ENCODE results near the gene C13orf46.
"Not testable (repeated sequence)": the region's sequence is repeated elsewhere in the genome, so short reads cannot be mapped to it uniquely, and the experiment has no call there.

The C13orf46 gene

GRCh38 chr13:113923376-113924063 is 50.4 kb downstream of the C13orf46 start:
- no peak for DNase-seq (ENCODE audit: low spot score)

GRCh38 chr13:113922412-113923118 is 51.3 kb downstream of the C13orf46 start:
- no peak for DNase-seq (ENCODE audit: low spot score)

DNA sequence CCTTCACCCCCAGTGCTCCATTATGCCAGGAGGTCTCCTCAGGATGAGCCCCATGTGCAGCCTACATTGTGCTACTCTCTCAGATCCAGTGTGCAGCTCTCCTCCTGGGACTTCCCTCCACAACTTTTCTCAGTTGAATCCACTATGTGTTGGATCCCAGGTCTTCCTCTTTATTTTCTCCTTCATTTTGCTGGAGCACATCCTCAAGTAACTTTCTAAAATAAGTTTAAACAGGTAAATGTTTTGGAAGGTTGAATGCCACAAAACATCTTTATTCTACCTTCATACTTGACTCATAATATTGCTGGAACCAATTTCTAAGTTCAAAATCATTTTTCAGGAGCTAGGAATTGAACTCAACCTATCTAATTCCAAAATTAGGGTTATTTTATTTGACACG is 52.1 kb downstream of the C13orf46 start:
- DNase-seq (ENCODE audit: low spot score) = no peak

GRCh38 chr13:113920606-113921286 is 53.1 kb downstream of the C13orf46 start:
- DNase-seq (ENCODE audit: low spot score) = no peak

GRCh38 chr13:113919761-113920559 is 53.9 kb downstream of the C13orf46 start:
- no peak for DNase-seq (ENCODE audit: low spot score)

GRCh38 chr13:113918981-113919701 is 54.7 kb downstream of the C13orf46 start:
- DNase-seq (ENCODE audit: low spot score) = no peak

DNA sequence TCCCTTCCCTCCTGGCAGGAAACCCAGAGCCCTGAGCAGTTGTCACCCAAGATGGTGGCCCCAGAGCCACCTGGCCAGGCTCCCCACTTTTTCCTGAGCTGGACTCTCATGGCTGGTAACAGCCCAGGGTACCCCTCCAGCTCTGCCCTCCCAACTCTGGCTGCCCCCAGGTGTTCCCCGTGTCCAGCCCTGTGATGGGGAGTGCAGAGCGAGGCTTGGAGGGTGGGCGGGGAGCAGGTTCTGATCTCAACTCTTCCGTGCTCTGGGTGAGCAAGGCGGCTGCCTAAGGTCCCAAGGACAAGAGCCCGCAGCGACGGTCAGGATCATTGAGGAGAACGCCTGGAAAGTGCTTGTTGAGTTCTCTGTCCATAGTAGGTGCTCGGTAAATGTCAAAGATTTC is 55.3 kb downstream of the C13orf46 start:
- no peak for DNase-seq (ENCODE audit: low spot score)

DNA sequence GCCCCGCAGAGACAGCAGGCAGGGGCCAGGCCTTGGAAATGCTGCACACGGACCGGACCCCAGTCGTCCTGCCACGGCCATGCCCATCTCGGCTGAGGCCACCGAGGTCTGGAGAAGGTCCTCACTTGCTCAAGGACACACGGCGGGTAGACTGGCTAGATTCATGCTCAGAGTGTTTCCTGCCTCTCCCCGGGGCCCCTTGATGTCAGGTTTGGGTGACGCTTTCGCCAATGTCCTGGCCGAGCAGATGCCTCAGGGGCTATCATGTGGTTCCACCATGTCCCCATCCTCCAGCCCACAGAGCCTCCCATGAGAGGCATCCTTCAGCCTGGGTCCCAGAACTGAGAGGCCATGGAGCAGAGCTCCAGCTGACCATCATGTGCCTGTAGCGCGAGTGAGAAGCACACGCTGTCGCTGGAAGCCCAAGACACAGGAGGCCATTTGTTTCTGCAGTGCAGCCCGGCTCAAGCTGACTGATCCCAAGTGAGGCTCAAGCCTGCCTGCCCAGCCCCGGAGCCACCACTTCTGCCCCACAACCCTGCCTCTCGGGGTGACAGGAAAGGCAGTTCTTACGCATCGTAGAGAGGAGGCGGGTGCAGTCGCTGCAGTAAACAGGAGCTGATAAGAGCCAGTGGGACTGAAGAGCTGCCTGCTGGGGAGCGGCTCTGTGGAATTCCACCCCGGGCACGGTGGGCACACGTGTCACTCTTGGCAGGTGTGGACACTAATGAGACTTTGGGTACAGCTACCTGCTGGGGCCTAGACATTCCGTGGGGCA is 56.1 kb downstream of the C13orf46 start:
- DNase-seq (ENCODE audit: low spot score) = no peak

GRCh38 chr13:113917096-113917495 is 56.8 kb downstream of the C13orf46 start:
- DNase-seq (ENCODE audit: low spot score) = no peak

DNA sequence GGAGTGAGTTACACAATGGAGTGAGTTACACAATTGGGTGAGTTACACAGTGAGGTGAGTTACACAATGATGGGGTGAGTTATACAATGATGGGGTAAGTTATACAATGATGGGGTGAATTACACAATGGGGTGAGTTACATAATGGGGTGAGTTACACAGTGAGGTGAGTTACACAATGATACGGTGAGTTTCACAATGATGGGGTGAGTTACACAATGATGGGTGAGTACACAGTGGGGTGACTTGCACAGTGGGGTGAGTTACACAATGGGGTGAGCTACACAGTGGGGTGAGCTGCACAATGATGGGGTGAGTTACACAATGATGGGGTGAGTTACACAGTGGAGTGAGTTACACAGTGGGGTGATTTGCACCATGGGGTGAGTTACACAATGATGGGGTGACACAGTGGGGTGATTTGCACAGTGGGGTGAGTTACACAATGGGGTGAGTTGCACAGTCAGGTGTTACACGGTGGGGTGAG is 57.5 kb downstream of the C13orf46 start:
- no peak for DNase-seq (ENCODE audit: low spot score)

- DNase-seq (ENCODE audit: low spot score) = no peak
These were observed 58.0 kb downstream of the C13orf46 start for GRCh38 chr13:113915786-113916329.

- no peak for DNase-seq (ENCODE audit: low spot score)
These were observed 58.7 kb downstream of the C13orf46 start for GRCh38 chr13:113915012-113915763.

DNA sequence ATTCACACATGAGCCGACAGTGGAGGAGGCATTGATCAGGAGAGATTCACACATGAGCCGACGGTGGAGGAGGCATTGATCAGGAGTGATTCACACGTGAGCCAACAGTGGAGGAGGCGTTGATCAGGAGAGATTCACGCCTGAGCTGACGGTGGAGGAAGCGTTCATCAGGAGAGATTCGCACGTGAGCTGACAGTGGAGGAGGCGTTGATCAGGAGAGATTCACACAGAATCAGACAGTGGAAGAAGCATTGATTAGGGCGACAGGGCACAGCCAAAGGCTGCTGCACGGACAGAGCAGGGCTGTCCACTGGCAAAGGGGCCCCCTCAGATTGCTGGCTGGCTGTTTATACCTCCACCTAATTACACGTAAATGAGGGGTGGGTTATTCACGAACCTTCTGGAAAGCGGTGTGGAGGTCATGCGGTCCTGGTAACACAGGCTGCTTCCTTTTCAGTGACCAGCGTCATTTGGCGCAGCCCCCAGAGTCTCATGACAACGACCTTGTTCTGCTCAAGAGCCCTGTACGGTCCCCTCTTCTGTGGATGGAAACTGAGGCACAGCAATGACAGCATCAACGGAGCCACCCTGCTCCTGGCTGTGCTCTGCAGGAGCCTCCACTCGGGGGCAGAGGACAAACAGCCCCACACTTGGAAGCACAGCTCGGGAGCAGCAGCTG is 59.4 kb downstream of the C13orf46 start:
- no peak for DNase-seq (ENCODE audit: low spot score)

- not testable (repeated sequence) for DNase-seq (ENCODE audit: low spot score)
These were observed 60.0 kb downstream of the C13orf46 start for GRCh38 chr13:113913838-113914237.

- not testable (repeated sequence) for DNase-seq (ENCODE audit: low spot score)
These were observed 60.5 kb downstream of the C13orf46 start for GRCh38 chr13:113913408-113913807.

GRCh38 chr13:113912596-113912995 is 61.3 kb downstream of the C13orf46 start:
- no peak for DNase-seq (ENCODE audit: low spot score)

- no peak for DNase-seq (ENCODE audit: low spot score)
These were observed 66.0 kb downstream of the C13orf46 start for GRCh38 chr13:113907635-113908617.

DNA sequence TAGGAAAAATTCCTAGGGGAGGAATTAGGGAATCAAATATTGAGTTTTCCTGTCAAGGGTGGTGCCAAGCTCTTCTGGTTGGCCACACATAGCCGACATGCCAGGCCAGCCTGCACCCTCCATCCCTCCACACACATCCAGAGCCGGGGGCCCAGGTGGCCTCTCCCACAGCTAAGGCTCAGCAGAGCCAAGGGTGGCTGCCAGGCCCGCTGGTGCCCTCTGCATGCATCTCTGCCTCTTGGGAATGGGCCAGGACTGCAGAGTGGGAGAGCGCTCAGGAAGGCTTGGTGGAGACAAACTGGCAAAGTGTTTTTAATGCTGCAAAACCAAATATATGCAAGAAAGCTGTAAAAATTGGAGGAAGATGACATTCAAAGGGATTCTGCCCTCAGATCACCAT is 67.3 kb downstream of the C13orf46 start:
- DNase-seq (ENCODE audit: low spot score) = no peak

Measured in CD4-positive, alpha-beta T cell treated with Interleukin-15 for 4 hours (primary cell).